ENCODE measurements around the gene SPRY1.

SPRY1 gene

DNA sequence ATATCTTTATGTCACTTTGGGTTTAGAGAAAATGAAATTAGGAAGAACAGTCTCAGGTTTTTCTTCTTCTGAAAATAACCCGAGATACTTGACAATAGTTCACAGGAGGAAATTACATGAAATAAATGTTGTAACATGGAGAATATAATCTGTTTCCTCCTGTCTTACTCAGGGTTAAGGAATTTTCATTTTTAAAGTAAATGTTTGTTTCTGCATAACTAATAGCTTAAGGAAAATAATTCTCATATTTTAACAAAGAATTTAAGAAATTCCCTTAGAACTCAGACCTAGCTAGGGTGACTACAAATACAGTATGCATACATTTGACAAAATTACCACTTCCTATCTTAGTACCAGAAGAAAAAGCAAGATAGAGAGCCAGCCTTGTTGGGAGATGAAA, 17.2 kb upstream of the SPRY1 start:
- DNase-seq (ENCODE audit: low read depth), result no peak

DNA sequence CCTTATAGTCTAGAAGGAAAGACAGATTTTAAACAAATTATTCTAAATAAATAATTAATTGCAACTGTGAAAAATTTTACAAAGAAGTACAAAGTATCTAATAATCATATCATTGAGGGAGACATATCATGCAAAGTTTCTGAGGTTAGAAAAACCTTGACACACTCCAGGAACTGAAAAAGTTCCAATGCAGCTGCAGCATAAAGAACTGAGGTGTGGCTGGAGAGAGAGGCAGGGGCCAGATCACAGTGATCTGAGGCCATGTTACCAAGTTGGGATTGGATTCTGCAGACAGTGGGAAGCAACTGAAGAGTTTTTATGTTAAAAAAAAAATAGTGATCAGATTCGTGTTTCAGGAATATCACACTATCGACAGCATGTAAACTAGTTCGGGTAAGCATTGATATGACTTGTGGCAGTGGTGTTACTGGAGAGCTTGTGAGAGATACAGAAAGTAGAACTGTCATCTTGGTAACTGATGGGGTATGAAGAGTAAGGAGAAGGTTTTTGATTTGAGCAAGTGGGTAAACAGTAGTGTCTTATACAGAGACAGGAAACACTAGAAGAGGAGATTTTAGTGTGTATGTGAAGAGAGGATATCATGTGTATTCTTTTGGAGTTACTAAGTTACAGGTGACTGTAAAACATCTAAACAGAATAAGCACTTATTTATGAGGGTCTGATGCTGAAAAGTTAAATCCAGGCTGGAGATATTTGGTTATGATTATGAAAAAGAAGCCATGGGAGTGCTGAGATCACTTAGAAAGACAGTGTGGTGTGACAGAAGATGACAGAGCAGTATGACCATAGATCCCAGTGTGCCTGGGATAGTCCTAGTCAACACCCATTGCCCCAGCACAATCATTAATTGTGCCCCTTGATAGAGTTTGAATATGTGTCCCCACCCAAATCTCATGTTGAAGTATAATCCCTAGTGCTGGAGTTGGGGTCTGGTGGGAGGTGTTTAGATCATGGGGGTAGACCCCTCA, 15.6 kb upstream of the SPRY1 start:
- no peak for DNase-seq (ENCODE audit: low read depth)

DNA sequence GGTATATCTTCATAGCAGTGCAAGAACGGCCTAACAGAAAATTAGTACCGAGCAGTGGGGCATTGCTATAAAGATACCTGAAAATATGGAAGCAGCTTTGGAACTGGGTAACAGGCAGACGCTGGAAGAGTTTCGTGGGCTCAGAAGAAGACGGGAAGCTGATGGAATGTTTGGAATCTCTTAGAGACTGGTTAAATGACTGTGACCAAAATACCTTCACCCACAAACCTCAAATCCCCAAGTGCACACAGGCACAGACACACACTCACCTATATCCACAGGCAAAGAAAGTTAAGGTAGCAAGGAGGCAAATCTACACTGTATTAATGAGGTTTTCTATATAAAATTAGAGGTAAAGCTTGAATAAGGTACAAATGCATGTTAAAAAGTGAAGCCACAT, 14.6 kb upstream of the SPRY1 start:
- DNase-seq (ENCODE audit: low read depth), result no peak

DNA sequence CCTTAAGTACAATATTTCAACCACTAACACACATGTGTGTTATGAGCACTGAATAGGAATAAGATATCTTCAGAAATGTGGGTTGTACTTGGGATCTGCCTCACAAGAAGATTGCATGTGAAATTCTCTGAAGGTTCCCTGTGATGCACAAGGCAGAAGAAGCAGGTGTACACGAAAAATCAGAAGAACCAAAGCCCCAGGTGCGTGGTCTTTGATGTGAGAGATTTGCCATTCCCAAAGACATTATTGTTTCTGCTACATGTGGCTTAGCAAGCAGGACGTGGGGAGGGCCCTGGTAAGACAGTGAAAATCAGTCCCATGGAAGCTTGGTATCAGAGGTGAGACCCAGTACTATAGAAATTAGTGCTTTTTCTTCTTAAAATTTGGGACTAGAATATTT, 13.0 kb upstream of the SPRY1 start:
- no peak for DNase-seq (ENCODE audit: low read depth)

DNA sequence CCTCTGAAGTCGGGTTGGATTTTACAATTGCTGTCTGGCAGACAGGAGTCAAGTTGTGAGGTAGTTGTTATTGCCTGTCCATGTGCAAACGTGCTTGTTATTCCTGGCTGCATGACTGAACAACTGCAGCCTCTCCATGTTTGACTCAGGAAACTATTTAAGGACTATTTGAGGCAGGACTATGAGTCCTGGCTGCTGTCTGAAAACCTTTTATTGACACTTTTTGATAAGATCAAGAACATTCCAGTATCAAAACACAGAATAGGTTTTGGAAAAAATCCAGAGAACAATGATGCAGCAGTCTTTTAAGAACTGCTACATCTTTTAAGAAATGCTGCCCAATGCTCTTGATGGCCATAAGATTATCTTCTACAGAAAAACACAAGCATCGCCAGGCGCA, 10.0 kb upstream of the SPRY1 start:
- no peak for DNase-seq (ENCODE audit: low read depth)

DNA sequence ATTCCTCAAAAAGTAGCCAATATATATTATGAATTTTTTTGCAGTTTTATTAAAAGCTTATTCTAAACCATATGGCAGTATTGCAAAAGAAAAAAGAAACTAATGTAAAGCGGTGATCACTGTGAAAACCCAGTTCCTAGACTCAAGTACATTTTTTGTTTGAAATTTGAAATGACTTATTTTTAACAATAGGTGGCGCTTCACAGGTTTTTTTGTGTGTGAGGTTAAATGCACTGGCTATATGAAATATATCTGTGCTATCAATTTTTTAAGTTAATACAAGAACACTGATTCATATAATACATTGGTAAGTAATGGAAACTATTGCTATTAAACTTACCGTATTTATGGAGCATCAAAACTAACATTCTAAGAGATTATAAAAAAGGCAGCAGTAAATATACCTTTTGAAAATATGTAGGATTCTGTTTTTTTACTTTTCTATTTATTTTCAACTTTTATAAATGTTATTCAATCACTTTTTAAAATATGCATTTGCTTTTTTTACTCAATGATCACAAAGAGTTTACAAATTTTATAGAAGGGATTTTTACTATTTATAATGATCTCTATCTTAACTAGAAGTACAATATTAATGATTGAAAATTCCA, 5.6 kb upstream of the SPRY1 start:
- DNase-seq (ENCODE audit: low read depth), result peak; percentile 43

DNA sequence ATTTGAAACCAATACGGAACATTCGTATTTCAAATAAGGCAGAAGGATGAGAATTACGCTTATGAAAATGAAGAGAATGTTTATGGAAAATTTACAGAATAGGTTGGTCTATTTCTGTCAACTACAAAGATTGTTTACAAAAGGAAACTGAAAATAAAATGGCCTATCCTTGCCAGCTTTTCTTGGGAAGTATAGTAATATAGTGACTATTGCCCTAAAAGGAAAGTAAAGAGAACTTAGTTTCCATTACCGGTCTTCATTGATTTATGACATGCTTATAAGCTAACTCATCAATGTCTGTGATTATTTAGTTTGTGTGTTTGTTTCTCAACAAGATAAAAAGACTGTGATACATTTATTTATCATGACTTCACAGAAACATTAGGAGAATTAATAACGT, 2.9 kb upstream of the SPRY1 start:
- no peak for DNase-seq (ENCODE audit: low read depth)

DNA sequence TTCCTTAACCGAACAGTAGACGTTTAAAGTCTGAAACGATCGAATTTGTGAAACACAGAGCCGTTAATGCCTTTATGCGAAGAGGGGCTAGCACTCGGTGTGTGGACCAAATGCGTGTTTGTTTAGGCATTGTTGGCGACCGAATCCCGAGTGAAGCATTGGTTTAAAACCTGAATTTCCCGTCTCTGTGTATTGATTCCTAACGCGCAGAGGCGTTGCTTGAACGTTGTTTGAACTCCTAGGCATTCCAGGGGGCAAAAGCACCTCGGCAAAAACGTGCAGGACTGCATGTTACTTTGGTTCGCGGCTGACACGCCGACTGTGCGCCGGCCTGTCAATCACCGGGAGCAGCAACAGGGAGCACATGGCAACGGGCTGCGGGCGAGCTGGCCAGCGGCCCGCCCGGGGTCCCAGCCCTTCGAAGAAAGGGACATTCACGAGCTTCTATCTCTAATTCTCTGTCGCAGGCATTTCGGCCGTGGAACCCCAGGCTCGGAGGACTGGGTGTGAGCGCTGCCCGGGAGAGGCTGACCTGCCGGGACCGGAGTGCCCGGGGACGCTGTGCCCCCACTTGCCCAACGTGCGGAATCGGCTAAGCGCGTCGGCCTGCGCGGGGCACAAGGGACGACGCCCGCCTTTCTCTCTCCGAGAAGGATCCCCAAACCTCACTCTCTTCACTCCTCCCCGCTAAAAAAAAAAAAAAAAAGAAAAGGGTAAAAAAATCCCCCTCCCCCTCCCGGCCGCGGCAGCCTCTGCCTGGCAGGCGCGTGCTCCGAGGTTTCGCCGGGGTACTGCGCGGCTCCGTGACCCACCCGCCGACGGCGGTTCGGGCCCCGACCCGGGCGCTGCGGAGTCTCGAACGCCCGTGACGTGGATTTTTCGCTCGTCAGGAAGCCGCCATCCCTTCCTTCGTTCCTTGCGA, 810 bp downstream of the SPRY1 start:
- DNase-seq (ENCODE audit: low read depth), result peak; percentile 47

DNA sequence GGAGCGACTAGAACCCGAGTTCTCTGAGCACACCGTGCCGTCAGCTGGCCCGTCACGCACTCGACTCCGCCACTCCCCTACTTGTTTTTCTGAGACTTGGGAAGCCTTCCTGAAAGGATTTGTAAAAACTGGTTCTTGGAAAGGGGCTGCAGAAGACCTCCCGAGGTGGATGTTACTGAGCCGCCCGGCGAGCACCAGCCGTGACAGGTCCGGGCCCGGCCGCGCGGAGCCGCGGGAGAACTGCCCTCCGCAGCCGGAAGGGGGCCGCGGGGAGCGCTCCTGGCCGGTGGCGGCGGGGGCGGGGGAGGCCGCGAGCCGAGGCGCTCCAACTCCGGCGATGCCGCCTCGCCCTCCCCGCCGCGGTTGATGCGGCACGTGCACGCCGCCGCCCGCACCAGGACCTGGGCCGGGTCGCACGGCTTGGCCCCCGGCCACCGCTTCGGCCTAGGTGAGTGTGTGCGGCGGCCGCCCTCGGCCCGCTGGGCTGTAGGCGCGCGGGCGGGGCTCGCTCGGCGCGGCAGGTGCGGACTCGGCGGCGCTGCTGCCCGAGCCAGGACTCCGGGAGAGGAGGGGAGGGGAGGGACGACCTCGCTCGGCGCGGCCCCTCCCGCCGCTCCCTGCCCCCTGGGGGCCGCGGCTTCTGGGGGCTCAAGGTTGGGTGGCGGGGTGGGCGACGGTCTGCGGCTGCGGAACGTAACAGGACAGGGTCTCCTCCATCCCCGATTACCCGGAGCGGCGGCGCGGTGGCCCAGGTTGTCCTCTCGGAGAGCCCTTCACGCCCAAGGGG, 1.7 kb downstream of the SPRY1 start:
- peak; percentile 69 for DNase-seq (ENCODE audit: low read depth)

DNA sequence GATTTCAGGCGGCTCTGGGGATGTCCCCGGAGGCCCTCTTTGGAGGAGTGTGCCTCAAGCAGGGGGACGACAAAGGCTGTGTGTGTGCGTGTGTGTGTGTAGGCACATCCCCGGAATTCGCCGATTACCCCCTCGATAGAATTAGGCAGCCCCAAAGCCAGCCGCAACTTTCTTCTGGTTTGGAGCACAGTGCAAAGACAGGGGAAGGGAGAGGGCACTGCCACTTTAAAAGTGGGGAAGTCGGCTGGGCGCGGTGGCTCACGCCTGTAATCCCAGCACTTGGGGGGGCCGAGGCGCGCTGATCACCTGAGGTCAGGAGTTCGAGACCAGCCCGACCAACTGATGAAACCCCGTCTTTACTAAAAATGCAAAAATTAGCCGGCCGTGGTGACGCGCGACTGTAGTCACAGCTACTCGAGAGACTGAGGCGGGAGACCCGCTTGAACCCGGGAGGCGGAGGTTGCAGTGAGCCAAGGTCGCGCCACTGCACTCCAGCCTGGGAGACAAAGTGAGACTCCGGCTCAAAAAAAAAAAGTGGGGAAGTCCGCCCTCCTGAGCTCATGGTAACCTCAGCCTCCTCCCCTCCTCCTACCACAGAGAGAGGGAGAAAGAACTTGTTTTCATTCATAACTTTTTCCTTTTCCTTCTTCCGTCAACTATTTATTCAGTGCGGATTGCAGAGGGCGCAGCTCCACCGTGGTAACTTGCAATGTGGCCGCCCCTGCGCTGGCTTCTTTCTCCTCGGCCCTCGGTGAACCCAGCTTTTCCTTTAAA, 2.4 kb downstream of the SPRY1 start:
- DNase-seq (ENCODE audit: low read depth), result peak; percentile 41

DNA sequence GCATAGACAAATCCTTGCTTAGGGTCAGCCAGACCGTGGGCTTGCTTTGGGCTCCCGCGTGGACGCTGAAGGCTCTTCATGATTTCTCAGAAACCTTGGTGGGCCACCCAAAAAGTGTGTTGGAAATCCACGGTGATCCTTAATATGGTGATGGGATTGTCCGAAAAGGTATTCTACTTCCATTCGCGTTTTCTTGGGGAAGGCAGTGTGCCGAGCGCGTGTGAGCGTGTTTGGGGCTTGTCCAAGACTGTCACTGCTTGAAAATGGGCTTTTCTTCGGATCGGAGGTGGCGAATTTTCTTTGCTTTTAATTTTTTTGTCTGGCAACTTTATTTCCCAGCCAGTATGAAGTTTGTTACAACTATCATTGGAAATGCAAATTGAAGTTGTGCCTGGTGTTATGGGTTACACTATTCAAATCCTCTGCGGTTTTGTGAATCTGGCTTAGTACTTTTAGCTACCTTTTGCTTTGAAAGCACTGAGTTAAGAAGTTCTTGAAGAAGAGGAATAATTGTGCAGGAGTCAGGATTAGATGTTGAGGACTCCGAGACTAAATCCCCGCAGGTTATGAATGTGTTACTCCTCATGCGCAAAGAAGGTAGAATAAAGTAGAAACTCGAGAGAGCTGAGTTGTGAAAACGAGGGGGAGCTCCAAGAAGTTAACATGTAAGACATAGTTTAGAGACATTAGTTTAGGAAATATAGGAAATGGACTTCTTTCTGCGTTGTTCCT, 3.2 kb downstream of the SPRY1 start:
- DNase-seq (ENCODE audit: low read depth), result peak; percentile 6

DNA sequence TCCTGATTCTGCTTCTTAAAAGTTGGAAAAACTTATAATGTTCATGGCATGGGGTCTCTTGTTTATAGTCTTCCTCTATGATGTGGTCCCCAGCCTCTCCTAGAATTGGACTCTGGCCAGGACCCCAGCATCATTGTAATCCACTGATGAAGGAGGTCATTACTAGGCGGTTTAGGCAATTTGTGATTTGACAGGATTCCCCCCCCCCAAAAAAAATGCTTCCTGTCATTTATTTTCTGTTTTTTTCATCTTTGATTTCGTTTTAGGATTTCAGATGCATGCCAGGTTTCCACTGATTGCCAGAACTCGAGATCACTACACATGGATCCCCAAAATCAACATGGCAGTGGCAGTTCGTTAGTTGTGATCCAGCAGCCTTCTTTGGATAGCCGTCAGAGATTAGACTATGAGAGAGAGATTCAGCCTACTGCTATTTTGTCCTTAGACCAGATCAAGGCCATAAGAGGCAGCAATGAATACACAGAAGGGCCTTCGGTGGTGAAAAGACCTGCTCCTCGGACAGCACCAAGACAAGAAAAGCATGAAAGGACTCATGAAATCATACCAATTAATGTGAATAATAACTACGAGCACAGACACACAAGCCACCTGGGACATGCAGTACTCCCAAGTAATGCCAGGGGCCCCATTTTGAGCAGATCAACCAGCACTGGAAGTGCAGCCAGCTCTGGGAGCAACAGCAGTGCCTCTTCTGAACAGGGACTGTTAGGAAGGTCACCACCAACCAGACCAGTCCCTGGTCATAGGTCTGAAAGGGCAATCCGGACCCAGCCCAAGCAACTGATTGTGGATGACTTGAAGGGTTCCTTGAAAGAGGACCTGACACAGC, 4.9 kb downstream of the SPRY1 start:
- DNase-seq (ENCODE audit: low read depth), result no peak

DNA sequence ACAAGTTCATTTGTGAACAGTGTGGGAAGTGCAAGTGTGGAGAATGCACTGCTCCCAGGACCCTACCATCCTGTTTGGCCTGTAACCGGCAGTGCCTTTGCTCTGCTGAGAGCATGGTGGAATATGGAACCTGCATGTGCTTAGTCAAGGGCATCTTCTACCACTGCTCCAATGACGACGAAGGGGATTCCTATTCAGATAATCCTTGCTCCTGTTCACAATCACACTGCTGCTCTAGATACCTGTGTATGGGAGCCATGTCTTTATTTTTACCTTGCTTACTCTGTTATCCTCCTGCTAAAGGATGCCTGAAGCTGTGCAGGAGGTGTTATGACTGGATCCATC, 5.5 kb downstream of the SPRY1 start:
- no peak for DNase-seq (ENCODE audit: low read depth)

DNA sequence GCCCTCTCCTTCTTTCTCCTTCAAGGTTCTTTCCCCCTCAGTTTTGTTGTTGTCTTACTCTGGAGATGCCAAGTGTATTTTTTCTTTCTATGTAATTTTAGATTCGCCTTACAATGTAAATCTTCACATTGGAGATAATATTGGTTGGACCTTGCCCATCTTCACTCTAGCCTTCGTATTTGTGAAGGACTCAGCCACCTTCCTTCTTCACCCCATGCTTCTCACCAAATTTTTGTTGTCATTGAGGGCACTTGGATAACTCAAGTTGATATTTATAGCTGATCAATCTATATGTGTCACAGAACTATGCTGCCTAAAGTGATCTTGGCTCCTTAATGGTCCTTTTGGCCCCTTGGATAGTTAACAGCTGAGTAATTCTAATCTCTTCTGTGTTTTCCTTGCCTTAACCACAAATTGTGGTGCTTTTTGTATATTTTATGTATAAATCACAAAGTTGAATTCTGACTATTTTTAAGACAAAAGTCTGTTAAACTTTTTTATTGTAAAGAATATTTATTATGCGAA, 6.5 kb downstream of the SPRY1 start:
- no peak for DNase-seq (ENCODE audit: low read depth)

DNA sequence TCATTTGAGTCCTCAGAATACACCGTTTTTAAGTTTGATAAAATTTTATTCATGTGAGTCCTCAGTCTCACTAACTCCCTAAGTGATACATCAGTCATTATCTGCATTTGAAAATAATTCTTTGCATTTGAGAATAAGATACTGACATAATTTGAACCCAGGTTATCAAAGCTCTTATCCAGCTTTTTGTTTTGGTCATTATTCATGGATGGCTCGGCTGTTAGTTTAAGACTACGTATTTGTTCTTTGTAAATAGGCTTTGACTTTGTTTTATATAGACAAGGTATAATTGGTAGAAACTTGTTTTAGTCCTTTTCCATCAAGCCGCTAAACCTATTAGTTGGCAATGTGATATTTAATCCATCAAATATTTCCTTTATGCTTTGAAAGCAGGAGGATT, 7.9 kb downstream of the SPRY1 start:
- no peak for DNase-seq (ENCODE audit: low read depth)

DNA sequence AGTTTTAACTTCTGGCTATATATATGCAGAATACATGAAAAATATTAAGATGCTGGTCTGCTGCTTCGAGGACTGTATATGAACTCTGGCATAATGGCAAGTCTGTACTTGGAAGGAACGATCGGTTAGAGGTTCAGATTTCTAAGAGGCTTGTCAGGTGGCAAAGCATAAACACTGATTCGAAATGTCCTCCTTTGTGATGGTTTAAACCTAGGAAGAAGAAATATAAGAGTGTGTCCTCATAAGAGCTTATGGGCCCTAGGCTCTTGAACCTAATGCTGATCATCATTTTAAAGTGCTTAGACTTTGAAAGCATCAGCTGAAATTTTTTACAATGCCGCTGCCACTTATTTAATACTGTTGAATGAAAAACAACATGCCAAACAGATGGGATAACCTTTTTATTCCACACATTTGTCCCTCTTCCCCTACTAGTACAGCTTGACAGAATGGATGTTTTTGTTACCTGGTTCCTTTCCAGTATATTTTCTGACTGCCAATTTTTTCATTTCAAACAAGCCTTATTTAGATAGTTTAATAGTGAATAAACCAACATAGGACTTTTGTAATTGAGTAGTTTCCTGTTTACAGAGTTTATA, 8.8 kb downstream of the SPRY1 start:
- DNase-seq (ENCODE audit: low read depth), result no peak

DNA sequence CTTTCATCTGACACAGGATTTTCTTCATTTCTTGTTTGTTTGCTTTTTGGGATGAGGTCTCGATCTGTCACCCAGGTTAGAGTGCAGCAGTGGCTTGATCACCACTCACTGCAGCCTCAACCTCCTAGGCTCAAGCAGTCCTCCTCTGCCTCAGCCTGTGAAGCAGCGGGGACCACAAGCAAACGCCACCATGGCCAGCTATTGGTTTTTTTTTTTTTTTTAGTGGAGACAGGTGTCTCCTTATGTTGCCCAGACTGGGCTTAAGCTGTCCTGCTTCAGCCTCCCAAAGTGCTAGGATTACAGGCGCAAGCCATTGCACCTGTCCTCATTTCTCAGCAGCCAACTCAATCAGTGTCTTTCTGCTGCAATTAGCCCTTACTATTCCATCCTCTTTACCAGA, 10.3 kb downstream of the SPRY1 start:
- DNase-seq (ENCODE audit: low read depth), result no peak

DNA sequence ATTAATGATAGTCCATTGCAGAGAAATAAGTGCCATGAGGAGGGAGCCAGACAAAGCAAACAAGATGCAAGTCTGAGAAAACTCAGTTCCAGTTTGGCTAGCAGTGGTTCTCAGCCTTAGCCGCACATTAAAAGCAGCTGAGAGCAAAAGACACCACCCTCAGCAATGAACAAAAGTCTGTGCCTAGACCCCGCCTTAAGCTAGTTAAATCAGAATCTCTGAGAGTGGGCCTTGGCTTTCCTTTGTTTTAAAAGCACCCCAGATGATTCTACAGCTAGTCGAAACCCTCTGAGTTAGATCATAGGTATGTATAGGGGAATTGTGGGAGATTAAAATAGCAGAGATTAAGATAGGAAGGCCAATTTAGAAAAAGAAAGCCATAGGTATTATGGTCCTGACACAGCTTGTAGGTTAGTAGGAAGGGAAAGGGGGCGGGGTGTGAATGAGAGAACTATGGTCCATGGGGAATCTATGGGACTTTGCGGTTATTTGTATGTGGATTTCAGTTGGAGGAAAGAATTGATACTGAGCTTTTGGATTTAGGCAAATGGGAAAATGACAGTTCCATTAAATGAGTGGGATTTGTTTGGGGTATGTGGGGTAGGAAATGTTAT, 12.0 kb downstream of the SPRY1 start:
- no peak for DNase-seq (ENCODE audit: low read depth)
